GM12891 (cell line): Measurements from ENCODE around the gene SLN.

Source experiments
- DNase-seq: peaks from one replicate; pipeline ENCODE4 v3.0.0; 2011; ENCODE audit warnings: low spot score; ENCODE audit not compliant: insufficient read length
- FAIRE-seq: peaks from 2 replicates; lab custom pipeline; 2011; peaks lifted over from hg19 to GRCh38; lab: Jason Lieb, UNC
- PAX5 ChIP-seq: IDR thresholded peaks from 2 replicates; pipeline ENCODE4 v1.6.1; 2011; ENCODE audit warnings: low read length, moderate library complexity, mild to moderate bottlenecking; ENCODE audit not compliant: insufficient read depth, severe bottlenecking
- POLR2A ChIP-seq: IDR thresholded peaks from 2 replicates; pipeline ENCODE4 v1.6.1; 2011; ENCODE audit warnings: low read depth, low read length, control low read depth
- POLR2AphosphoS5 ChIP-seq: IDR thresholded peaks from 2 replicates; pipeline ENCODE4 v1.6.1; 2011; ENCODE audit warnings: low read depth, low read length, control low read depth
- POU2F2 ChIP-seq: IDR thresholded peaks from 2 replicates; pipeline ENCODE4 v1.6.1; 2011; ENCODE audit warnings: low read depth, mild to moderate bottlenecking, control low read depth, low read length, moderate library complexity
- SPI1 ChIP-seq: IDR thresholded peaks from 2 replicates; pipeline ENCODE4 v1.6.1; 2011; ENCODE audit warnings: low read depth, low read length, control low read depth
- TAF1 ChIP-seq: IDR thresholded peaks from 2 replicates; pipeline ENCODE4 v1.6.1; 2011; ENCODE audit warnings: low read depth, low read length, control low read depth

Gene SLN

GRCh38 chr11:107719557-107720302, 7.9 kb upstream of the SLN start:
- TF ChIP-seq SPI1 (no peak), TAF1 (no peak), POLR2AphosphoS5 (no peak), PAX5 (no peak), POLR2A (no peak), POU2F2 (no peak)
- FAIRE-seq: no peak
- no peak for DNase-seq

GRCh38 chr11:107719073-107719472, 7.2 kb upstream of the SLN start:
- no peak for TF ChIP-seq TAF1
- FAIRE-seq: no peak
- no peak for DNase-seq

GRCh38 chr11:107716884-107717532, 5.2 kb upstream of the SLN start:
- DNase-seq (no peak), FAIRE-seq (no peak)
- TF ChIP-seq PAX5 (no peak), POLR2AphosphoS5 (no peak), POU2F2 (no peak), POLR2A (no peak)

DNA sequence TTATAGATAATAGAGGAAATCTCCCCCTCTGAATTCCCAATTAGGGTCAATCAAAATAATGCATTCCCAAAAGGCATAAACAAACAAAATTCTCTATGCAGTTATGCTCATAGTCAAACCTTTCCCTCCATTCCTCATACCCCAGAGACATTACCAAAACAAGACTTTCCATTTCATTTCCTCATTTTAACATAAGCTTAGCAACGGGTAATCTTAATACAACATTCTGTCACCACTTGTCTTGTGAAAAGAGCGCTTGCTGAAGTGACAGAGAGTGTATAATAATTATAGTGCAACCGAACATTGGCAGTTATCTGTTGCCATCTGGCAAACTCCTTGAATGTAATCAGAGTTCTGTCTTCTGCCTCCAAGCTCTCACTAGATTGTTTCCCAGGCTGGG, 1.2 kb upstream of the SLN start:
- no peak for TF ChIP-seq POLR2A
- no peak for TF ChIP-seq PAX5
- TF ChIP-seq SPI1: peak; percentile 58
- no peak for DNase-seq
- no peak for FAIRE-seq

- FAIRE-seq: no peak
Observed at GRCh38 chr11:107710301-107710700, 1.6 kb downstream of the SLN start.

DNA sequence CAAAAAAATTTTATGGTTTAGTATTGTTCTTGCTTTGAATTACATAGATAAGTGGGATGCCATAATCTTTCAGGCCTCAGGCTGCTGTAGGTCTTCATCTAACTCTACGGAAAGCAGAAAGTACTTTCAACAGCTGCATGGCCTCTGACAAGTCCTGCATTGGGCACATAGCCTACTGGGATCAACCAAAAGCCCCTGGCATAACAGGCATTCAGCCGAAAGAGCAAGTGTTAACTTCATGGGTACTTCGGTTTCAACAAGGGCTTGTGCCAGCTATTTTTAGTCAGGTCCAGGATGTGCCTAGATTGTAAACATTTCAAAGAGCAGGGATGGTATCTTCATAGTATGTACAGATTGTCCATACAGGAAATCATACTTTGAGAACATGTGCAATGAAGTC, 3.1 kb downstream of the SLN start:
- no peak for TF ChIP-seq PAX5
- no peak for TF ChIP-seq POLR2AphosphoS5
- TF ChIP-seq POU2F2: no peak
- no peak for TF ChIP-seq TAF1
- no peak for TF ChIP-seq SPI1
- FAIRE-seq (no peak), DNase-seq (no peak)

More at GRCh38 chr11:107710301-107710700, 1.6 kb downstream of the SLN start:
- no peak for DNase-seq
- TF ChIP-seq POLR2A: no peak
- no peak for TF ChIP-seq SPI1
- TF ChIP-seq POU2F2: no peak
- TF ChIP-seq POLR2AphosphoS5: no peak
- no peak for TF ChIP-seq PAX5
- TF ChIP-seq TAF1: no peak

DNA sequence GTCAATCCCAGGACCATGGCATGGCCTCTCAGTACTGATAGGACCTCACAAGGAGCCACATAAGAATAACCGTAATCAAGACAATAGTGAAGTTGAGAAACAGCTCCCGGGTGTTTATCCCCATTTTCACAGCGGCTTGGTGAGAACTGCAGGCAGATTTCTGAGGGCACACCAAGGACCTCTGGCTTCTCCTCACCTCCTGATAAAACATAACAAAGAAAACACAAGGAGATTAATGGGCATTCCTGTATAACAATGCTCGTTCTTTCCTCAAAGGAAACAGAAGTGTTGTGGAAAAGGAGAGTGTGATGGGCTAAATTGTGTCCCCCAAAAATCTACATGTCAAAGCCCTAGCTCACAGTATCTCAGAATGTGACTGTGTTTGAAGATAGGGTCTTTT, 4.0 kb downstream of the SLN start:
- DNase-seq (no peak), FAIRE-seq (no peak)
- no peak for TF ChIP-seq POU2F2
- no peak for TF ChIP-seq TAF1
- no peak for TF ChIP-seq PAX5
- no peak for TF ChIP-seq POLR2AphosphoS5
- TF ChIP-seq SPI1: no peak
- TF ChIP-seq POLR2A: no peak

DNA sequence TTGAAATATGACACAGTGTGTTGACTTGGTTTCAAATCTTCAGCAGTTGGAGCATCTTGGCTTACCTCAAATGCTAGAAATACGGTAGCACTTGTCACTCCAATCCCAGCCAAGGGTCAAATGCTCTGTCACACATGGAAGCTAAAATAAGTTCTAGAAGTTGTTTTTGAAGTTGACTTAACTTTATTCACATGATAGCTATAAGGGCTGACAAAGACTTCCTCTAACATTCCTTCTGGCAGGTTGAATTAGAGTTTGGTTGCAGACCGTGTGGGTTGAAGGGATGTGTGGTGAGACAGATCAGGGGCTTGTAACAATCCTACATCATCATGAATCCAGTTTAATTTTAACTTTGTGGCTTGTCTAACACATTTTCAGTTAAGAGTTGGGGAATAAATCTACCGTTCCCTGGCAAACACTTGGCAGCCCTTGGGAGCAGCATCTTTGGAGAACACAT, 4.6 kb downstream of the SLN start:
- no peak for DNase-seq
- FAIRE-seq: no peak
- TF ChIP-seq SPI1 (no peak), TAF1 (no peak), POLR2A (no peak), POLR2AphosphoS5 (no peak), POU2F2 (no peak), PAX5 (no peak)

GRCh38 chr11:107706531-107706930, 5.3 kb downstream of the SLN start:
- TF ChIP-seq POLR2AphosphoS5 (no peak), SPI1 (no peak), POLR2A (no peak), TAF1 (no peak), POU2F2 (no peak), PAX5 (no peak)
- no peak for FAIRE-seq
- no peak for DNase-seq

GRCh38 chr11:107705027-107705426, 6.8 kb downstream of the SLN start:
- FAIRE-seq (no peak), DNase-seq (no peak)
- TF ChIP-seq POU2F2: no peak
- no peak for TF ChIP-seq TAF1
- TF ChIP-seq POLR2A: no peak
- no peak for TF ChIP-seq POLR2AphosphoS5
- no peak for TF ChIP-seq PAX5
- TF ChIP-seq SPI1: no peak

GRCh38 chr11:107704451-107704850, 7.4 kb downstream of the SLN start:
- no peak for DNase-seq
- no peak for FAIRE-seq
- no peak for TF ChIP-seq TAF1
- no peak for TF ChIP-seq POLR2A
- TF ChIP-seq SPI1: no peak
- no peak for TF ChIP-seq POU2F2
- TF ChIP-seq POLR2AphosphoS5: no peak
- TF ChIP-seq PAX5: no peak
